ENCODE measurements around the gene SUN2. TPM values are rescaled to one million over a fixed set of nuclear protein-coding genes. Genes with fewer than 3 reads are reported as not detected.
A peak's percentile ranks its signal among the peaks of the same experiment; 100 is the strongest.

Gene SUN2
- total and polyA plus RNA-seq, 2 of the 13 experiments (the other 11 are each of a cell fraction or from before 2014, with no cell fraction given) = 45.6 to 56.6 TPM

GRCh38 chr22:38757464-38757757 is 1.6 kb upstream of the SUN2 start:
- FAIRE-seq (no peak), ATAC-seq (no peak), DNase-seq (ENCODE audit: low spot score) (no peak)
- TF ChIP-seq POLR2G (IDR thresholded peaks at IDR 0.05; ENCODE audit: low read depth, low read length) (0 out of 2 replicates have a peak, but pooled peaks have one; percentile 1), SAP130 (CRISPR knock-in tag; IDR thresholded peaks at IDR 0.05; ENCODE audit: low read depth) (no peak), HNRNPL (IDR thresholded peaks at IDR 0.05; ENCODE audit: low read depth, low read length) (no peak), MEIS2 (CRISPR knock-in tag; IDR thresholded peaks at IDR 0.05) (no peak), HNRNPUL1 (IDR thresholded peaks at IDR 0.05; ENCODE audit: low read depth, low read length) (no peak), ZFX (CRISPR knock-in tag; IDR thresholded peaks at IDR 0.05; ENCODE audit: low read depth) (no peak), ZNF354B (CRISPR knock-in tag; IDR thresholded peaks at IDR 0.05) (no peak)
- Histone ChIP-seq H3K9ac (ENCODE audit: insufficient read depth, low read depth, low read length) (no peak overlapping the region), H2AFZ (ENCODE audit: low read length) (no peak overlapping the region), H3K9me3 (ENCODE audit: low read length) (no peaks in the 10 kb centered on the region), H3K79me2 (ENCODE audit: insufficient read depth, low read length) (peaks cover 3% of the 10 kb centered on the region), H3K27ac (ENCODE audit: extremely low read length, insufficient read depth, low read length) (no peak overlapping the region), H4K20me1 (ENCODE audit: insufficient read depth, low read length) (no peaks in the 10 kb centered on the region), H3K4me3 (replicated peaks in 1 of 3; ENCODE audit: insufficient read depth in 1 of 3, low read depth in 2 of 3, low read length in 3 of 3) (peak overlapping the region in 1 of 3 experiments; percentile 92; a peak in 1 of 6 replicates), H3K27me3 (ENCODE audit: control insufficient read depth in 1 of 2, insufficient read depth in 2 of 2, low read length in 2 of 2) (peaks cover 0 to under 1% of the 10 kb centered on the region in 2 experiments; a peak in 2 of 5 replicates), H3K36me3 (replicated peaks in 1 of 2; ENCODE audit: control insufficient read depth in 1 of 2, insufficient read depth in 2 of 2, low read length in 2 of 2) (peaks cover 0 to 6% of the 10 kb centered on the region in 2 experiments; a peak in 3 of 5 replicates), H3K4me2 (ENCODE audit: low read depth, low read length) (peak overlapping the region; percentile 99; the same call in 1 of the 2 replicates), H3K4me1 (ENCODE audit: insufficient read depth, low read length) (peaks cover 72% of the 10 kb centered on the region)
- intact Hi-C loops (cut with micrococcal nuclease; ENCODE audit: unreplicated experiment) = no loop called here
- POLR2A ChIA-PET = no interaction called here
- in situ Hi-C loops (cut with HindIII; ENCODE audit: extremely low pct_ligation_motif_present, low pct_unique_long_range_greater_than_20kb) = no loop called here
- BruUV-seq (replicated peaks) = no TSS peak
- CTCF ChIA-PET (ENCODE audit: low intra/inter-chr PET ratio, low total read pairs) = no interaction called here
- 80% methylated on average over 3 of the region's 4 CpGs for WGBS (ENCODE audit: low lambda C conversion rate)

- no peak overlapping the region for H2AFZ ChIP-seq (ENCODE audit: low read length)
- ChIA-PET CTCF (ENCODE audit: low intra/inter-chr PET ratio, low total read pairs) (no interaction called here), POLR2A (interaction anchor here (0.7 to 1.6 kb wide), 6 partner anchors 9 to 642 kb away, joined by 3 to 5 read pairs (median 3); partner anchors contain the start of gene TOMM22)
- H3K36me3 ChIP-seq (replicated peaks in 1 of 2; ENCODE audit: control insufficient read depth in 1 of 2, insufficient read depth in 2 of 2, low read length in 2 of 2) = peaks cover 5 to 11% of the 10 kb centered on the region in 2 experiments; a peak in 4 of 5 replicates
- 72% methylated on average over 14 of the region's 17 CpGs for WGBS (ENCODE audit: low lambda C conversion rate)
- H3K4me2 ChIP-seq (ENCODE audit: low read depth, low read length) = peak overlapping the region; percentile 99
- H3K4me1 ChIP-seq (ENCODE audit: insufficient read depth, low read length) = peaks cover 69% of the 10 kb centered on the region
- H3K4me3 ChIP-seq (replicated peaks in 1 of 3; ENCODE audit: insufficient read depth in 1 of 3, low read depth in 2 of 3, low read length in 3 of 3) = peak overlapping the region; percentile 69 to 92 (median 72)
- H3K9ac ChIP-seq (ENCODE audit: insufficient read depth, low read depth, low read length) = peak overlapping the region; percentile 91
- no peaks in the 10 kb centered on the region for H4K20me1 ChIP-seq (ENCODE audit: insufficient read depth, low read length)
- intact Hi-C loops (cut with micrococcal nuclease; ENCODE audit: unreplicated experiment) (no loop called here), in situ Hi-C loops (cut with HindIII; ENCODE audit: extremely low pct_ligation_motif_present, low pct_unique_long_range_greater_than_20kb) (no loop called here)
- no peak for DNase-seq (ENCODE audit: low spot score)
- peak overlapping the region; percentile 98 for H3K27ac ChIP-seq (ENCODE audit: extremely low read length, insufficient read depth, low read length)
- H3K9me3 ChIP-seq (ENCODE audit: low read length) = no peaks in the 10 kb centered on the region
- peaks cover 3% of the 10 kb centered on the region for H3K79me2 ChIP-seq (ENCODE audit: insufficient read depth, low read length)
- no peaks in the 10 kb centered on the region; a peak in 2 of 5 replicates for H3K27me3 ChIP-seq (ENCODE audit: control insufficient read depth in 1 of 2, insufficient read depth in 2 of 2, low read length in 2 of 2)
- ATAC-seq = no peak
- no peak for FAIRE-seq
- BruUV-seq (replicated peaks) = TSS peak; percentile 67
- TF ChIP-seq ZUFSP (CRISPR knock-in tag; IDR thresholded peaks at IDR 0.05; ENCODE audit: borderline replicate concordance) = no peak
- TF ChIP-seq HNF1B (CRISPR knock-in tag; IDR thresholded peaks at IDR 0.05) = peak; percentile 10; the same call in 1 of the 2 replicates
- TF ChIP-seq KLF11 (CRISPR knock-in tag; IDR thresholded peaks at IDR 0.05) = no peak
- no peak for TF ChIP-seq ZNF747 (CRISPR knock-in tag; IDR thresholded peaks at IDR 0.05; ENCODE audit: borderline replicate concordance)
- no peak for TF ChIP-seq POLR2AphosphoS2 (IDR thresholded peaks at IDR 0.05; ENCODE audit: low read depth, low read length)
- TF ChIP-seq ZGPAT (CRISPR knock-in tag; IDR thresholded peaks at IDR 0.05) = no peak
- no peak for TF ChIP-seq MATR3 (CRISPR knock-in tag; IDR thresholded peaks at IDR 0.05)
These were observed 1.1 kb upstream of the SUN2 start for GRCh38 chr22:38756711-38757463.

Measured in HepG2 (cell line).